Eye (tissue), 1 donor: Measurements from ENCODE around the gene RASAL3.

Source experiments
- DNase-seq: peaks from one replicate; pipeline ENCODE4 v3.0.0-alpha.2; 2015

RASAL3 gene

GRCh38 chr19:15432629-15433518 lies 31.5 kb downstream of the RASAL3 start:
- DNase-seq: peak; percentile 96

GRCh38 chr19:15432018-15432494 lies 32.3 kb downstream of the RASAL3 start:
- peak; percentile 21 for DNase-seq

- no peak for DNase-seq
Observed at GRCh38 chr19:15431396-15432017, 32.8 kb downstream of the RASAL3 start.

- DNase-seq: no peak
Observed at GRCh38 chr19:15430526-15431120, 33.7 kb downstream of the RASAL3 start.

GRCh38 chr19:15429825-15430467 lies 34.4 kb downstream of the RASAL3 start:
- no peak for DNase-seq

GRCh38 chr19:15428956-15429824 lies 35.2 kb downstream of the RASAL3 start:
- DNase-seq: no peak

- no peak for DNase-seq
Observed at GRCh38 chr19:15427991-15428471, 36.3 kb downstream of the RASAL3 start.

- DNase-seq: no peak
Observed at GRCh38 chr19:15427350-15427700, 37.0 kb downstream of the RASAL3 start.

GRCh38 chr19:15426485-15427349 lies 37.6 kb downstream of the RASAL3 start:
- DNase-seq: no peak

GRCh38 chr19:15425321-15425950 lies 38.9 kb downstream of the RASAL3 start:
- no peak for DNase-seq

- no peak for DNase-seq
Observed at GRCh38 chr19:15424692-15425272, 39.6 kb downstream of the RASAL3 start.

- DNase-seq: no peak
Observed at GRCh38 chr19:15424121-15424520, 40.2 kb downstream of the RASAL3 start.

GRCh38 chr19:15423130-15423529 lies 41.2 kb downstream of the RASAL3 start:
- no peak for DNase-seq

GRCh38 chr19:15422296-15423075 lies 41.9 kb downstream of the RASAL3 start:
- DNase-seq: no peak

GRCh38 chr19:15421721-15422260 lies 42.6 kb downstream of the RASAL3 start:
- peak; percentile 14 for DNase-seq

- DNase-seq: no peak
Observed at GRCh38 chr19:15421136-15421695, 43.1 kb downstream of the RASAL3 start.

- DNase-seq: no peak
Observed at GRCh38 chr19:15419413-15420025, 44.8 kb downstream of the RASAL3 start.
